Prostate gland (tissue), 2 donors: Measurements from ENCODE around the gene FNDC3B.

ENCODE experiments used
- POLR2A ChIP-seq: fragments of 450-650 bp; IDR thresholded peaks from one replicate; pipeline ENCODE4 v1.6.1; 2016; ENCODE audit warnings: antibody characterized with exemption, mild to moderate bottlenecking
- TF ChIP-seq, protein P1 (sequence below), 4 experiments: fragments of 200-600 bp in 2 of 4; fragments of 450-650 bp in 2 of 4; sonication (generic) in 2 of 4; IDR thresholded peaks; 1 replicate in 3 of 4; 2 replicates in 1 of 4; pipeline ENCODE4 v1.5.1; 2016 to 2019; ENCODE audit warnings: antibody characterized with exemption in 4 of 4, mild to moderate bottlenecking in 2 of 4, moderate library complexity in 2 of 4

DNA sequence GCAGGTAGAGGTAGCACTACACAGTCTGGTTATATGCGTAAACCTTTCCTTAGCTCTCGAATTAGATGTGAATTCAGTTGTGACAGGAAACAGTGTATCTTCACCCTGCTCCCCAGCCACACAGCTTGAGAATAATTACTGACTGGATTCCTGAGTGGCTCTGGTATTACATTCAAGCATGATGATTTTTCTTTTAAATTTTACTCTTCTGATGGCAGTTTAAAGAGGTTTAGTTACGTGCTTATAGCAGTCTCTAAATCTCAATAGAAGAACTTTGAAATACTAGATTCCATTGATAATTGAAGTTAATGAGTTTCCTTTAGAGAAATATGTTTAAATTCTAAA is 98.8 kb downstream of the FNDC3B start:
- TF ChIP-seq, protein P1, sequence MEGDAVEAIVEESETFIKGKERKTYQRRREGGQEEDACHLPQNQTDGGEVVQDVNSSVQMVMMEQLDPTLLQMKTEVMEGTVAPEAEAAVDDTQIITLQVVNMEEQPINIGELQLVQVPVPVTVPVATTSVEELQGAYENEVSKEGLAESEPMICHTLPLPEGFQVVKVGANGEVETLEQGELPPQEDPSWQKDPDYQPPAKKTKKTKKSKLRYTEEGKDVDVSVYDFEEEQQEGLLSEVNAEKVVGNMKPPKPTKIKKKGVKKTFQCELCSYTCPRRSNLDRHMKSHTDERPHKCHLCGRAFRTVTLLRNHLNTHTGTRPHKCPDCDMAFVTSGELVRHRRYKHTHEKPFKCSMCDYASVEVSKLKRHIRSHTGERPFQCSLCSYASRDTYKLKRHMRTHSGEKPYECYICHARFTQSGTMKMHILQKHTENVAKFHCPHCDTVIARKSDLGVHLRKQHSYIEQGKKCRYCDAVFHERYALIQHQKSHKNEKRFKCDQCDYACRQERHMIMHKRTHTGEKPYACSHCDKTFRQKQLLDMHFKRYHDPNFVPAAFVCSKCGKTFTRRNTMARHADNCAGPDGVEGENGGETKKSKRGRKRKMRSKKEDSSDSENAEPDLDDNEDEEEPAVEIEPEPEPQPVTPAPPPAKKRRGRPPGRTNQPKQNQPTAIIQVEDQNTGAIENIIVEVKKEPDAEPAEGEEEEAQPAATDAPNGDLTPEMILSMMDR (IDR thresholded peaks at IDR 0.05) = no peak
- TF ChIP-seq POLR2A = no peak
